ENCODE measurements around the gene CPA4. TPM values are rescaled to one million over a fixed set of nuclear protein-coding genes. Genes with fewer than 3 reads are reported as not detected.

The CPA4 gene
- total RNA-seq, 2 experiments from 2014 or later, result not detected

DNA sequence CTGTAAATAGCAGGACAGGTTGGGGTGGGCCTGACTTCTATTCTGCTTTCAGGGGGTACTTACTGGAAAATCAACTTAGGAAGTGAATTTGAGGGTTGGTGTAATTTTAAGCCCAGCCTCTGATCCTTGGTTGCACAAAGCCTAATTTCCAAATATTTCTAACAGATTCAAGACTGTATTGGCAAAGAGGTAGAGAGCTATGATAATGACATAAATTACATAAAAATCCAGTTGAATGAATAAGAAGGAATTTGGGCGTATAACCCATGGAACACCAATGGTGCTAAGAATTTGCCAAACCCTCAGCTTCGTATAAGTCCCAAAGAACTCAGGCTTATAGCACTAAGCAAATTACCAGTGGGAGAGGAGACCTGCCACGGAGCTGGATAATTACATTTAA, 11.9 kb downstream of the CPA4 start:
- H3K36me3 ChIP-seq (ENCODE audit: insufficient read depth, low read length), result no peaks in the 10 kb centered on the region
- no peak overlapping the region for H3K4me2 ChIP-seq (ENCODE audit: low read length)
- H3K4me1 ChIP-seq (ENCODE audit: insufficient read depth, low read length, poor library complexity, severe bottlenecking), result no peaks in the 10 kb centered on the region
- POLR2A ChIA-PET, result no interaction called here
- no peak overlapping the region for H2AFZ ChIP-seq (ENCODE audit: low read length)
- no peaks in the 10 kb centered on the region for H4K20me1 ChIP-seq (ENCODE audit: insufficient read depth, low read length)
- no peak overlapping the region for H3K4me3 ChIP-seq (ENCODE audit: low read depth, low read length, poor library complexity, severe bottlenecking)
- no peak overlapping the region for H3K27ac ChIP-seq (ENCODE audit: low read depth, low read length, poor library complexity, severe bottlenecking)
- TF ChIP-seq, protein P1, sequence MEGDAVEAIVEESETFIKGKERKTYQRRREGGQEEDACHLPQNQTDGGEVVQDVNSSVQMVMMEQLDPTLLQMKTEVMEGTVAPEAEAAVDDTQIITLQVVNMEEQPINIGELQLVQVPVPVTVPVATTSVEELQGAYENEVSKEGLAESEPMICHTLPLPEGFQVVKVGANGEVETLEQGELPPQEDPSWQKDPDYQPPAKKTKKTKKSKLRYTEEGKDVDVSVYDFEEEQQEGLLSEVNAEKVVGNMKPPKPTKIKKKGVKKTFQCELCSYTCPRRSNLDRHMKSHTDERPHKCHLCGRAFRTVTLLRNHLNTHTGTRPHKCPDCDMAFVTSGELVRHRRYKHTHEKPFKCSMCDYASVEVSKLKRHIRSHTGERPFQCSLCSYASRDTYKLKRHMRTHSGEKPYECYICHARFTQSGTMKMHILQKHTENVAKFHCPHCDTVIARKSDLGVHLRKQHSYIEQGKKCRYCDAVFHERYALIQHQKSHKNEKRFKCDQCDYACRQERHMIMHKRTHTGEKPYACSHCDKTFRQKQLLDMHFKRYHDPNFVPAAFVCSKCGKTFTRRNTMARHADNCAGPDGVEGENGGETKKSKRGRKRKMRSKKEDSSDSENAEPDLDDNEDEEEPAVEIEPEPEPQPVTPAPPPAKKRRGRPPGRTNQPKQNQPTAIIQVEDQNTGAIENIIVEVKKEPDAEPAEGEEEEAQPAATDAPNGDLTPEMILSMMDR (conservative IDR thresholded peaks at IDR 0.05; ENCODE audit: low read length), result no peak
- no peaks in the 10 kb centered on the region for H3K9me2 ChIP-seq (ENCODE audit: insufficient read depth, low read length)
- no peak for DNase-seq (ENCODE audit: low spot score)
- CTCF ChIA-PET (ENCODE audit: unreplicated experiment), result no interaction called here
- no peaks in the 10 kb centered on the region for H3K9me3 ChIP-seq (ENCODE audit: low read length)
- intact Hi-C loops (cut with micrococcal nuclease; ENCODE audit: unreplicated experiment), result no loop called here
- BruUV-seq (replicated peaks), result no TSS peak
- no peaks in the 10 kb centered on the region for H3K79me2 ChIP-seq (ENCODE audit: insufficient read depth, low read depth, low read length)

DNA sequence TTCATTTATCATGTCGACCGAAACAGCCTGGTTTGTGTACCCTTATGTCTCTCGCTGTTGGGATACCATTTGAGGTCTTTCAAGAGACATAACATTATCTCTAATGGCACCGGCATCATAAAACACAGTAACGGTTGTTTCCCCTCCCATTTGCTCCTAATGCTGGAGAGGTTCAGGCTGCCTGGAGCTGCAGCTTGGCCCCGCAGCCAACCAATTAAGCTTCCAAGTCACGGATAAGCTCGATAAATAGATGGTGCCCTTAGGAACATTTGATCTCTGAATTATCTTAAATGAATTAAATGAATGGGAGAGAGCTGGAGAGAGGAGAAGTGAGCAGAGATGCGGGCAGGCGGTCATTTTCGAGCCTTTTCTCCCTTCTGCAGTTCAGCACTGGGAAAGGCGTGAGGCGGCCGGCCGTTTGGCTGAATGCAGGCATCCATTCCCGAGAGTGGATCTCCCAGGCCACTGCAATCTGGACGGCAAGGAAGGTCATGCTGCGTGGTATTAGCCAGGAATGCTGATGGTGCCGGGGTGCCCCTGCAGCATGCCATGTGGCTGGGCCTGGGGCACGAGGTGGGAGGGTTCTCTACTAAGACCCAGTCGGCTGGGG, 12.6 kb downstream of the CPA4 start:
- CTCF ChIA-PET (ENCODE audit: unreplicated experiment), result no interaction called here
- BruUV-seq (replicated peaks), result no TSS peak
- POLR2A ChIA-PET, result no interaction called here

GRCh38 chr7:130309986-130310385, 17.0 kb downstream of the CPA4 start:
- no peak overlapping the region for H2AFZ ChIP-seq (ENCODE audit: low read length)
- no peaks in the 10 kb centered on the region for H3K9me2 ChIP-seq (ENCODE audit: insufficient read depth, low read length)
- intact Hi-C loops (cut with micrococcal nuclease; ENCODE audit: unreplicated experiment), result no loop called here
- BruUV-seq (replicated peaks), result no TSS peak
- H3K4me2 ChIP-seq (ENCODE audit: low read length), result no peak overlapping the region
- H3K79me2 ChIP-seq (ENCODE audit: insufficient read depth, low read depth, low read length), result no peaks in the 10 kb centered on the region
- no peak for DNase-seq (ENCODE audit: low spot score)
- H3K27ac ChIP-seq (ENCODE audit: low read depth, low read length, poor library complexity, severe bottlenecking), result no peak overlapping the region
- no peaks in the 10 kb centered on the region for H3K9me3 ChIP-seq (ENCODE audit: low read length)
- no peaks in the 10 kb centered on the region for H3K4me1 ChIP-seq (ENCODE audit: insufficient read depth, low read length, poor library complexity, severe bottlenecking)
- no peaks in the 10 kb centered on the region for H4K20me1 ChIP-seq (ENCODE audit: insufficient read depth, low read length)
- no peaks in the 10 kb centered on the region for H3K36me3 ChIP-seq (ENCODE audit: insufficient read depth, low read length)
- TF ChIP-seq EZH2phosphoT487 (IDR thresholded peaks at IDR 0.05; ENCODE audit: borderline replicate concordance, low read depth, low read length), result no peak
- TF ChIP-seq, protein P1 (conservative IDR thresholded peaks at IDR 0.05; ENCODE audit: low read length), result no peak
- H3K4me3 ChIP-seq (ENCODE audit: low read depth, low read length, poor library complexity, severe bottlenecking), result no peak overlapping the region
- POLR2A ChIA-PET, result interaction anchor here (0.5 kb wide), 1 partner anchor 436 kb away, joined by 3 read pairs; no protein-coding TSS in a partner anchor
- CTCF ChIA-PET (ENCODE audit: unreplicated experiment), result no interaction called here

More for the DNA sequence above, 12.6 kb downstream of the CPA4 start:
- no peaks in the 10 kb centered on the region for H4K20me1 ChIP-seq (ENCODE audit: insufficient read depth, low read length)
- no peak overlapping the region for H3K4me2 ChIP-seq (ENCODE audit: low read length)
- no peak overlapping the region for H3K4me3 ChIP-seq (ENCODE audit: low read depth, low read length, poor library complexity, severe bottlenecking)
- no peak for DNase-seq (ENCODE audit: low spot score)
- TF ChIP-seq, protein P1 (conservative IDR thresholded peaks at IDR 0.05; ENCODE audit: low read length), result no peak
- TF ChIP-seq EZH2phosphoT487 (IDR thresholded peaks at IDR 0.05; ENCODE audit: borderline replicate concordance, low read depth, low read length), result no peak
- H3K36me3 ChIP-seq (ENCODE audit: insufficient read depth, low read length), result no peaks in the 10 kb centered on the region
- H3K9me2 ChIP-seq (ENCODE audit: insufficient read depth, low read length), result no peaks in the 10 kb centered on the region
- no peak overlapping the region for H2AFZ ChIP-seq (ENCODE audit: low read length)
- H3K79me2 ChIP-seq (ENCODE audit: insufficient read depth, low read depth, low read length), result no peaks in the 10 kb centered on the region
- H3K27ac ChIP-seq (ENCODE audit: low read depth, low read length, poor library complexity, severe bottlenecking), result no peak overlapping the region
- no peaks in the 10 kb centered on the region for H3K4me1 ChIP-seq (ENCODE audit: insufficient read depth, low read length, poor library complexity, severe bottlenecking)
- intact Hi-C loops (cut with micrococcal nuclease; ENCODE audit: unreplicated experiment), result no loop called here
- no peaks in the 10 kb centered on the region for H3K9me3 ChIP-seq (ENCODE audit: low read length)
